HuH-7.5 (cell line): ENCODE results near the gene ESR1.
A peak's percentile ranks its signal among the peaks of the same experiment; 100 is the strongest.

Experiments used
- DNase-seq: peaks from one replicate; pipeline ENCODE4 v3.0.0; 2011; ENCODE audit warnings: low spot score

Gene ESR1

DNA sequence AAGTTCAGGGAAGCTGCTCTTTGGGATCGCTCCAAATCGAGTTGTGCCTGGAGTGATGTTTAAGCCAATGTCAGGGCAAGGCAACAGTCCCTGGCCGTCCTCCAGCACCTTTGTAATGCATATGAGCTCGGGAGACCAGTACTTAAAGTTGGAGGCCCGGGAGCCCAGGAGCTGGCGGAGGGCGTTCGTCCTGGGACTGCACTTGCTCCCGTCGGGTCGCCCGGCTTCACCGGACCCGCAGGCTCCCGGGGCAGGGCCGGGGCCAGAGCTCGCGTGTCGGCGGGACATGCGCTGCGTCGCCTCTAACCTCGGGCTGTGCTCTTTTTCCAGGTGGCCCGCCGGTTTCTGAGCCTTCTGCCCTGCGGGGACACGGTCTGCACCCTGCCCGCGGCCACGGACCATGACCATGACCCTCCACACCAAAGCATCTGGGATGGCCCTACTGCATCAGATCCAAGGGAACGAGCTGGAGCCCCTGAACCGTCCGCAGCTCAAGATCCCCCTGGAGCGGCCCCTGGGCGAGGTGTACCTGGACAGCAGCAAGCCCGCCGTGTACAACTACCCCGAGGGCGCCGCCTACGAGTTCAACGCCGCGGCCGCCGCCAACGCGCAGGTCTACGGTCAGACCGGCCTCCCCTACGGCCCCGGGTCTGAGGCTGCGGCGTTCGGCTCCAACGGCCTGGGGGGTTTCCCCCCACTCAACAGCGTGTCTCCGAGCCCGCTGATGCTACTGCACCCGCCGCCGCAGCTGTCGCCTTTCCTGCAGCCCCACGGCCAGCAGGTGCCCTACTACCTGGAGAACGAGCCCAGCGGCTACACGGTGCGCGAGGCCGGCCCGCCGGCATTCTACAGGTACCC, at the start of gene ESR1:
ESR1 (plus strand) TSS at position 170 of the 858 bp plus-strand sequence; CDS start at position 401, 231 bp downstream.
- no peak for DNase-seq

GRCh38 chr6:151760486-151760885, 47.0 kb upstream of the ESR1 start:
- no peak for DNase-seq

- DNase-seq, result no peak
Measured at GRCh38 chr6:151761851-151762250, 45.6 kb upstream of the ESR1 start.

DNA sequence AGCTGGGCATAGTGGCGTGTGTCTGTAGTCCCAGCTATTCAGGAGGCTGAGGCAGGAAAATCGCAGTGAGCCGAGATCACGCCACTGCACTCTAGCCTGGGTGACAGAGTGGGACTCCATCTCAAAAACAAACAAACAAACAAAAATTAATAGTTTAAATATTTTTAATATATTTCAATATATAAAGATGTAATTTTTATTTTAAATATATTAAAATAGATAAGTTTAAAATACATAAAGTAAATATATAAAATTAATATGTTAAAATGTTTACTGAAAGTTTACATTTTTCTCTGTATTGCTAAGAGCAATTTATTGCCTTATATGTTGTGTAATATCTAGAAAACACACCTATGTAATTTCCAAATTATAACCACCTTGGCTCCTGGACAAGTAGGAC, 44.7 kb upstream of the ESR1 start:
- no peak for DNase-seq

DNA sequence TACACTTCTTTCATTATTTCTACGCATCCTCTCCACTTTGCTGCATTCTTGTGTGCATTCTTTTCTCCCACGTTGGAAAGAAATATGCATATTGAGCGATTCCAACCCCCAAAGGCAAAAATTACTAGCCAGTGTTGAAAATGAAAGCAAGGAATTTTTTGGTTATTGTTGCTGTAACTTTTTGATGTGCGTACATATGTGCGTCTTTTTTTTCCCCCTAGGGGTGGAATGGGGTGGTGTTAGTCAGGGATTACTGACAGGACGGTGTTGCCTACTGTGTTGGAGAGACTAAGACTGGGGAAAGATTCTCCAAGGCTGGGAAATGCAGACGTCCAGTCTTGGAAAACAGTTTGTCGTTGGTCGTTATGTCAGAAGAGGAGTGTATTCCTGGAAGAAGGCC, 44.2 kb upstream of the ESR1 start:
- no peak for DNase-seq

GRCh38 chr6:151763938-151764680, 43.4 kb upstream of the ESR1 start:
- DNase-seq, result peak; percentile 53

DNA sequence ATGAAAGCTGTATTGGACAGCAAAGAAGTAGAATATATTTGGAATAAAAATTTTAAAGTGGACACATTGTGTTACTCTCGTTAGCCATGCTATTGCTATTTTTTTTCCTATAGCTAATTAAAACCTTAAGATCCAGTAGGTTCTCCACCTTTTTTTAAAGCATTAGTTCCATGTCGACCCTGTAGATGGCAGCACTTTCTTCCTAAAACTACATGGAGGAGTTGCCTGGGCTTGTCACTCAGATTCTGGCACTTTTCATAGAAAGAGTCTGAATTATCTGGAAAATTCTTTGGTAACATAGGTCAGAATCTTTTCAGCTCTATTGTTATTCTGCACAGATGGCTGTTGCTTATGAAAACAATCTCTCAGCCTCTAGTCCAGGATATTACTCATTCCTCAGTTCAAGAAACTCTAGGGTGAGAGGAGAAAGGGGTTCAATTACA, 42.0 kb upstream of the ESR1 start:
- DNase-seq, result peak; percentile 46

DNA sequence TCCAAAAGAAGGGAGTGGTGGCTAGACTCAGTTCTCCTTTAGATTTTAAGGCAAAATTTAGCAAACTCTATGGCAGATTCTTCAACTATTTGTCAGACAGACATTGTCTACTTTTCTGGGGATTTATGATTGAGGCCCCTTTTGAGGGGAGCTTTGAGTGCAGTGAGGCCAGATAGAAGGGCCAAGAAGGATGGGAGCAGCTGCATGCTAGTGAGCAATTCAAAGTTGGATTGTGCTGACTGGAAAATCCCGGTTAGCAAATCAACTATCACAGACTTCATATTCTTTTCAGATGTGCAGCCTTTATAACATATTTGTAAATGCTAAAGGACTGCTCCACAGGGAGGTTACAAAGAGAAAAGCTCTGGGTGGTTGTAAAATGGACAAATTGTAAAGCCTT, 35.0 kb upstream of the ESR1 start:
- DNase-seq, result no peak

- no peak for DNase-seq
Measured at GRCh38 chr6:151773382-151773781, 34.1 kb upstream of the ESR1 start.

DNA sequence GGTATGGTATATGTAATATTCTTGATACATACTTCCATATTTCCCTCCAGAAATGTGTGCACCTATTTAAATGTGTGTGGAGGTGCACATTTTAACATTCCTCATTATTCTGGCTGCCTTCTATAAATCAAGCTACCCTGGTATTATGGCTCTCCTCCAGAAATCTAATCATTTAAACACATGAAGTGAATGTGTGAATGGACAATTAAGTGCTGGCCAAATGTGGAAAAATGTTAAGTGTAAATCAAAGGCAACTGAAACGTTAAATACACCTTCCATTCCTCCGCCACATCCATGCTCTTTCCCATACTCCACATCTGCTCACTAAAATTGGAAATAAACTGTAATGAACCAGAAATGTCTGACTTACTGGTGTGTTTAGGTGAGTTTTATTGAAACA, 24.9 kb upstream of the ESR1 start:
- no peak for DNase-seq

- no peak for DNase-seq
Measured at GRCh38 chr6:151783692-151784091, 23.8 kb upstream of the ESR1 start.

DNA sequence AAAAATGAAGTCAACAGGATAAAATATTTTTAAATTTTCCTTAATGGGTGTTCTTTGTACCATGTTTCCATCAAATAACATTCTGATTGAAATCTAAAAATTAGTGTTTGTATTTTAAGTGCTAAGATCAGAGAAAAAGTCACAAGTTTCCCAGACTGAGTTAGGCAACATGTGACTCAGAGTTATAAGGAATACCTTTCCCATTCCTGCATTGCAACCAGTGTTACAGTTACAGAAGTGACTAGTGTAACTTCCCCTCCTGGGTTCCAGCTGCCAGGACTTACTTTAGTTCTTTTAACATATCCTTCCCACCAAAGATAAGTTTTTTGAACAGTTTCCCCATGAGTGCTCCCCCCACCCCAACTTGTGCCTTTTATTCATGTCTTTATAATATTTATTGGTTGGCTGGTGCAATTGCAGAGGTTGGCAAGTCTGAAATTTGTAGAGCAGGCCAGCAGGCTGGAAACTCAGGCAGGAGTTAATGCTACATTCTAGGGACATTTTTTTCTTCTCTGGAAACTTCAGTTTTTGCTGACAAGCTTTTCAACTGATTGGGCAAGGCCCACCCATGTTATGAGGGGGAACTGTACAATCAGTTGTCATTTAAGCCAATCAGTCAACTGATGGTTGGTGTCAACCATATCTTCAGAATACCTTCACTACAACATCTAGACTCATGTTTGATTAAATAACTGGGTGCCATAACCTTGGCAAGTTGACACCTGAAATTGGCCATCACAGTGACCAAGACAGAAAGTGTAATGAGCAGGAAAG, 22.9 kb upstream of the ESR1 start:
- DNase-seq, result no peak

DNA sequence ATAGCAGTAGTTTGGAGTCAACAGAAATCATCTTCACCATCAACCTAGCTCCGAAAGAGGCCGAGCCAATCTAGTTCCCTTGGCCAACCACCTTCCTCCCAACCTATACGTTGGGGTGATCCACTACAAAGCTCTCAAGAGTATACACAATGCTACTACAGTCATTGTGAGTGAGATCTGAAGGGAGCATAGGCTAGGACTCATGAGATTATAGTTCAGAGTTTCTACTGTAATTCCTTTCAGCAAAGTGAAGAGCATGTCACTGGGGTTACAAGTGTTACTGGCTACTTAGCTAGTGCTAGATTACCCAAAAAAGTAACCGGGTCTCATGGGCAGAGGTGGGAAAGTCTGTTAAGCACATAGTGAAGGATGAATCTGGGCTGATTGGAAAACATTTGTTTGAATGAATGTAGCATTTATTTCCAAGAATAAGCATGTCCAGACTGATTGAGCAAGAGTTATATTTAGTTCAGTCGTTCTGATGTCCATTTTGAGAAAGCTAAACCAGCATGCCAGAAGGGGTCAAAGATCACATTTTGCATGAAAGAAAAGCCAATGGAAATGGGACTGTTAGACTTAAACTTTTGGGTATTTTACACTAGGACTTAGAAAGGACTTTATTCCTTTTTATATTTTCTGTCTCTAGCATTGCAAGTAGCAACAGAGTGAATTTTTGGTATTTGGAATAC, 10.5 kb upstream of the ESR1 start:
- DNase-seq, result no peak

GRCh38 chr6:151803743-151804142, 3.7 kb upstream of the ESR1 start:
- no peak for DNase-seq

DNA sequence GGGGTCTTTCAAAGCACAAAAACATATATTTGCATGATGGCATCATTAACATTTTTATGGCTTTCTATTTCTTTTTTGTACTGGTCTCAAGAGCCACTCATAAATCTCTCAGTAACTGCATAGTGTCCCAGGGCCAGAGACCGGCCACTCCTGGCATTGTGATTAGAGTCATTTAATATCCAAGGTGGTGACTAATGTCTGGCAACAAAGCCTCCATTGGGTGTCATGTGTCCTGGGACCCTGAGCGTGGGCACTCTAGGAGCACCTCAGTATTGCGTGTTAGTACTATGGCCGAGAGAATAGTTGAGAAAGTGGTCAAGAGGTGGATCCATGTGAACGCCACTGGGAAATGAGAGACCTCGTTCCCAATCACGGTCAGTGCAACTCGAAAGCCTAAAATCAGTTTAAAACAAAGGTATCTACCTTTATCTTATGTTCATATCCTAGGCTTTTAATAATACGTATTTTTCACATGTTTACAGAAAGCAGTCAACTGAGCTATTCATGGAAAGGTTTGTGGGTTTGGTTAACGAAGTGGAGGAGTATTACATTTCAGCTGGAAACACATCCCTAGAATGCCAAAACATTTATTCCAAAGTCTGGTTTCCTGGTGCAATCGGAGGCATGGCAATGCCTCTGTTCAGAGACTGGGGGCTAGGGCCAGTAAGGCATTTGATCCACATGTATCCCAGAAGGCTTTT, 2.7 kb upstream of the ESR1 start:
- DNase-seq, result no peak

- DNase-seq, result no peak
Measured at GRCh38 chr6:151805286-151805840, 2.1 kb upstream of the ESR1 start.

DNA sequence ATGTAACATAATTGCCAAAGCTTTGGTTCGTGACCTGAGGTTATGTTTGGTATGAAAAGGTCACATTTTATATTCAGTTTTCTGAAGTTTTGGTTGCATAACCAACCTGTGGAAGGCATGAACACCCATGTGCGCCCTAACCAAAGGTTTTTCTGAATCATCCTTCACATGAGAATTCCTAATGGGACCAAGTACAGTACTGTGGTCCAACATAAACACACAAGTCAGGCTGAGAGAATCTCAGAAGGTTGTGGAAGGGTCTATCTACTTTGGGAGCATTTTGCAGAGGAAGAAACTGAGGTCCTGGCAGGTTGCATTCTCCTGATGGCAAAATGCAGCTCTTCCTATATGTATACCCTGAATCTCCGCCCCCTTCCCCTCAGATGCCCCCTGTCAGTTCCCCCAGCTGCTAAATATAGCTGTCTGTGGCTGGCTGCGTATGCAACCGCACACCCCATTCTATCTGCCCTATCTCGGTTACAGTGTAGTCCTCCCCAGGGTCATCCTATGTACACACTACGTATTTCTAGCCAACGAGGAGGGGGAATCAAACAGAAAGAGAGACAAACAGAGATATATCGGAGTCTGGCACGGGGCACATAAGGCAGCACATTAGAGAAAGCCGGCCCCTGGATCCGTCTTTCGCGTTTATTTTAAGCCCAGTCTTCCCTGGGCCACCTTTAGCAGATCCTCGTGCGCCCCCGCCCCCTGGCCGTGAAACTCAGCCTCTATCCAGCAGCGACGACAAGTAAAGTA, 547 bp upstream of the ESR1 start:
- DNase-seq, result peak; percentile 65

- DNase-seq, result no peak
Measured at GRCh38 chr6:151808371-151809241, 1.1 kb downstream of the ESR1 start.

DNA sequence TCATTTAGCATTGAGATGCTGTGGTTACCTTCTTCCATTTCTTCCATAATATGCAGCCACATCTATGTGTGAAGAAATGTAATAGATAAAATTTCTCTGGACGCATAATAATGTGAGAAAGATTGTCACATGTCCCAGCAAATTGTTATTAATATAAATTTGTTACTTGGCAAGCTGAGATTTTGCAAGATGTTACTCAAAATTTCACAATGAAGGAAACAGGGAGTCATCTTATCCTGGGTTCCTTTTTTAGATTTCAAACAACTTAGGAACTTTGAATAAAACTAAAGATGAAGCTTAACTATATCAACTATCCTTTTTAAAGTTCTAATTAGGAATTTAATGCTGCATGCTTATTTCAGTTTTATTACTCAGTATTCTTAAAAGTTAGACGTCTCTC, 3.6 kb downstream of the ESR1 start:
- no peak for DNase-seq
